Measurements from ENCODE around the gene PTPRN2.

Gene PTPRN2

DNA sequence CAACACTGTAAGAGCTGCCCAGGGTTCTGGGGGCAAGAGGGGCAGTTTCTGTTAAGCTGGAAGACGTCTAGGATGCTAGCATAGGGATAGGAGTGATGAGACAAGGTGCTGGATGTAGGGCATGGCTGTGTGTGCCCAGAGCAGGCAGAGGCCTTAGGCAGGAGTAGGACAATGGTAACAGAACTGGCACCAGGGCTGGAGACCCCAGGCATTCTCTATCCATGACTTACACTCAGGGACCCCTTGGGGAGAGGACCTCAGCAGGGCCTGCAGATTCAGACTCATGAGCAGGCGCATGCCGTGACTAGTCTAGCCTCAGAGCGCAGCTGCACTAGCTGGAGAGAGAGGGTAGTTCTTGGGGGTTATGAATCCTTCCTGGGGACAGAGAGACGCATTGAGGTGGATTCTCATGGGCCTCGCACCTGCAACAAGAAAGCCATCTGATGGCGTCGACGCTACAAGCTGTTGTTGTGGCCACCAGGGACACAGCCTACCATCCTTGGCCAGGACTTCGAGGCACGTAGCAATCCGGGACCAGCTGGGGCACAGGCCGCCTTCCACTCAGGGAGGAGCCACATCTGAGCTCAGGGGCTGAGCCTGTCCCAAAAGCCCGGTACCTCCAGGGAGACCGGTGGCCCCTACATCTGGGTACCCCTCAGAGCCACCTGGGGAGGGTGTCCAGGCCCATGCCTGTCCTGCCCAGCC is 474.1 kb downstream of the PTPRN2 start:
- peaks cover 0 to 2% of the 10 kb centered on the region in 2 donors for H3K4me1 ChIP-seq (ENCODE audit: control insufficient read depth in 2 of 2, insufficient read depth in 1 of 2, low read depth in 1 of 2, low read length in 2 of 2)
- H3K18ac ChIP-seq (ENCODE audit: low read length): peak overlapping the region; percentile 24
- H3K9ac ChIP-seq (ENCODE audit: low read depth, low read length, poor library complexity): peak overlapping the region; percentile 2
- H2BK120ac ChIP-seq (ENCODE audit: low read depth, low read length): no peak overlapping the region
- WGBS, 2 donors (ENCODE audit: extremely low coverage in 2 of 2, insufficient read length in 2 of 2, insufficient replicate concordance in 1 of 2): no CpG with 5 or more reads among the region's 15 CpGs
- H2AFZ ChIP-seq (ENCODE audit: low read length): no peak overlapping the region
- H3K4me3 ChIP-seq (ENCODE audit: low read length in 2 of 2): no peak overlapping the region
- no peak overlapping the region for H4K8ac ChIP-seq (ENCODE audit: low read depth, low read length)
- peaks cover 0 to 14% of the 10 kb centered on the region in 2 donors for H3K9me3 ChIP-seq (replicated peaks in 1 of 2; ENCODE audit: control insufficient read depth in 2 of 2, insufficient read depth in 1 of 2, low read depth in 1 of 2, low read length in 2 of 2)
- no peak overlapping the region for H2BK12ac ChIP-seq (ENCODE audit: low read length)
- H3K27ac ChIP-seq (replicated peaks; ENCODE audit: low read length): no peak overlapping the region
- no peak overlapping the region for H3K4ac ChIP-seq (ENCODE audit: low read length)
- no peak overlapping the region for H3K4me2 ChIP-seq (ENCODE audit: insufficient read depth, low read length, poor library complexity, severe bottlenecking)
- H2BK5ac ChIP-seq (ENCODE audit: low read length): no peak overlapping the region
- no peak overlapping the region for H2BK15ac ChIP-seq (ENCODE audit: low read length)
- H3K79me1 ChIP-seq (ENCODE audit: low read depth, low read length): no peaks in the 10 kb centered on the region
- no peak for DNase-seq (ENCODE audit: low spot score)
- no peaks in the 10 kb centered on the region for H3K36me3 ChIP-seq (replicated peaks in 1 of 2; ENCODE audit: control insufficient read depth in 2 of 2, insufficient read depth in 2 of 2, low read length in 2 of 2)
- peak overlapping the region; percentile 47 for H3K23ac ChIP-seq (ENCODE audit: low read depth, low read length, poor library complexity)
- H3K27me3 ChIP-seq (ENCODE audit: control insufficient read depth in 3 of 3, insufficient read depth in 3 of 3, low read depth in 1 of 3, low read length in 3 of 3): no peaks in the 10 kb centered on the region
- H4K91ac ChIP-seq (ENCODE audit: low read depth, low read length, poor library complexity): no peak overlapping the region
- H3K14ac ChIP-seq (ENCODE audit: low read length): no peak overlapping the region
- no peak overlapping the region for H2AK5ac ChIP-seq (ENCODE audit: low read depth, low read length)

DNA sequence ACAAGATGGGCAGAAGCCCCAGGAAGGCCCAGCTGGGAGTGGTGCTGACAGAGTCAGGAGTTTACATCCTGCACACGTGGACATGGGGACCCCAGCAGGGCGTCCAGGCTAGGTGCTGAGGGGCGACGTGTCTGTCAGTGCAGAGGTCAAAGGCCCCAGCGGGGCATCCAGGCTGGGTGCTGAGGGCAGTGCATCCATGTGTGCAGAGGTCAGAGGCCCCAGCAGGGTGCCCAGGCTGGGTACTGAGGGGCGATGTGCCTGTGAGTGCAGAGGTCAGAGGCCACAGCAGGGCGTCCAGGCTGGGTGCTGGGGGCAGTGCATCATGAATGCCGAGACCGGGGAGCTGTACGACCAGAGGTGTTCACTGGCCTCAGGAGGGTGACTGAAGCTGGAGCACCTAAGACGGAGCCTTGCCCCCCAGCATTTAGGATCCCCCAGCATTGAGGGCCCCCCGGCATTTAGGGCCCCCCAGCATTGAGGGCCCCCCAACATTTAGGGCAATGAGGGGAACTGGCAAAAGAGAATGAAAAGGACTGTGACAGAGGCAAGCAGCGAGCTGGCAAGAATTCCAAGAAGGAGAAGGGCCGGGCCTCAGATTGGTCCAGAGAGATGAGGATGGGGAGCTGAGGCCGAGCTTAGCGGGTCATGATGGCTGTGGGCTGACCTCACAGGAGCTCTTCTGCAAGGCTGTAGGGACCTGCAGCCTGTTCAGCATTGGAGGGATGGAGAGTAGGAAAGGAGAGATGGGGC is 474.9 kb downstream of the PTPRN2 start:
- Histone ChIP-seq H3K9me3 (replicated peaks in 1 of 2; ENCODE audit: control insufficient read depth in 2 of 2, insufficient read depth in 1 of 2, low read depth in 1 of 2, low read length in 2 of 2) (peaks cover 0 to 17% of the 10 kb centered on the region in 2 donors), H3K4me1 (ENCODE audit: control insufficient read depth in 2 of 2, insufficient read depth in 1 of 2, low read depth in 1 of 2, low read length in 2 of 2) (peaks cover 0 to 2% of the 10 kb centered on the region in 2 donors), H3K4ac (ENCODE audit: low read length) (no peak overlapping the region), H2AK5ac (ENCODE audit: low read depth, low read length) (no peak overlapping the region), H4K91ac (ENCODE audit: low read depth, low read length, poor library complexity) (no peak overlapping the region), H2BK15ac (ENCODE audit: low read length) (no peak overlapping the region), H3K9ac (ENCODE audit: low read depth, low read length, poor library complexity) (peak overlapping the region; percentile 2), H3K14ac (ENCODE audit: low read length) (no peak overlapping the region), H2BK120ac (ENCODE audit: low read depth, low read length) (no peak overlapping the region), H3K79me1 (ENCODE audit: low read depth, low read length) (no peaks in the 10 kb centered on the region), H4K8ac (ENCODE audit: low read depth, low read length) (no peak overlapping the region), H2BK12ac (ENCODE audit: low read length) (no peak overlapping the region), H3K27ac (replicated peaks; ENCODE audit: low read length) (no peak overlapping the region), H2BK5ac (ENCODE audit: low read length) (no peak overlapping the region), H3K27me3 (ENCODE audit: control insufficient read depth in 3 of 3, insufficient read depth in 3 of 3, low read depth in 1 of 3, low read length in 3 of 3) (no peaks in the 10 kb centered on the region), H3K4me3 (ENCODE audit: low read length in 2 of 2) (no peak overlapping the region), H3K36me3 (replicated peaks in 1 of 2; ENCODE audit: control insufficient read depth in 2 of 2, insufficient read depth in 2 of 2, low read length in 2 of 2) (no peaks in the 10 kb centered on the region), H3K4me2 (ENCODE audit: insufficient read depth, low read length, poor library complexity, severe bottlenecking) (no peak overlapping the region), H2AFZ (ENCODE audit: low read length) (no peak overlapping the region), H3K23ac (ENCODE audit: low read depth, low read length, poor library complexity) (peak overlapping the region; percentile 8), H3K18ac (ENCODE audit: low read length) (no peak overlapping the region)
- whole genome bisulfite sequencing, 2 donors (ENCODE audit: extremely low coverage in 2 of 2, insufficient read length in 2 of 2, insufficient replicate concordance in 1 of 2): no CpG with 5 or more reads among the region's 16 CpGs
- DNase-seq (ENCODE audit: low spot score): no peak

DNA sequence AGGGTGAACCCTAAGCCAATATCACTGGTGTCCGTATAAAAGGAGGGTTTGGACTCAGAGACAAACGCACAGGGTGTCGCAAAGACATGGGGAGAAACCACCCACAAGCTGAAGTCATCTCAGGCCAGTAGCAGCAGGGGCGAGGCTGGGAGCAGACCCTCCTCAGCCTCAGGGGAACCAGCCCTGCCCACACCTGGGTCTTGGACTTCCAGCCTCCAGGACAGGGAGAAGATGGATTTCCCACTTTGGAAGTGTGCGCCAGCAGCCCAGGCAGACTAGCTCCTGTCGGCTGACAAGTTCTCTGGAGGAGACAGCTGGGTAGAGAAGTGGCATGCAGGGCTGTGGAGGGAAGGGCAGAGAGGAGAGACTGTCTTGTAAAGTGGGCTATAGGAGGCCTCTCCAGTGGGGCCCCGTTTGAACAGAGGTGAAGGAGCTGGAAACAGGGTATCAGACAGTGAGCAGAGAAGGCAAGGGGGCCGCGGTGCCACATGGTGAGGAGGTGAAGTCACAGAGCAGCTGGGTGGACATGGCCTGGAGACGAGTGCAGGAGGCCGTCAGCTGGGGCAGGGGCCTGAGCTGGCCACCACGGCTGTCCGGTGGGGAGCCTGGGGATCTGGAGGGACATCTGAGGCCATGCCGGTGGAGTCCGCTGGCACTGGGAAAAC is 475.6 kb downstream of the PTPRN2 start:
- Histone ChIP-seq H3K9ac (ENCODE audit: low read depth, low read length, poor library complexity) (no peak overlapping the region), H3K18ac (ENCODE audit: low read length) (no peak overlapping the region), H3K4me3 (ENCODE audit: low read length in 2 of 2) (no peak overlapping the region), H3K4me1 (ENCODE audit: control insufficient read depth in 2 of 2, insufficient read depth in 1 of 2, low read depth in 1 of 2, low read length in 2 of 2) (peaks cover 0 to 2% of the 10 kb centered on the region in 2 donors), H4K91ac (ENCODE audit: low read depth, low read length, poor library complexity) (no peak overlapping the region), H3K79me1 (ENCODE audit: low read depth, low read length) (no peaks in the 10 kb centered on the region), H2BK120ac (ENCODE audit: low read depth, low read length) (no peak overlapping the region), H2BK5ac (ENCODE audit: low read length) (no peak overlapping the region), H3K27ac (replicated peaks; ENCODE audit: low read length) (no peak overlapping the region), H2AK5ac (ENCODE audit: low read depth, low read length) (no peak overlapping the region), H2AFZ (ENCODE audit: low read length) (no peak overlapping the region), H3K23ac (ENCODE audit: low read depth, low read length, poor library complexity) (peak overlapping the region; percentile 8), H2BK12ac (ENCODE audit: low read length) (no peak overlapping the region), H3K27me3 (ENCODE audit: control insufficient read depth in 3 of 3, insufficient read depth in 3 of 3, low read depth in 1 of 3, low read length in 3 of 3) (no peaks in the 10 kb centered on the region), H3K14ac (ENCODE audit: low read length) (no peak overlapping the region), H4K8ac (ENCODE audit: low read depth, low read length) (no peak overlapping the region), H3K4ac (ENCODE audit: low read length) (no peak overlapping the region), H3K4me2 (ENCODE audit: insufficient read depth, low read length, poor library complexity, severe bottlenecking) (no peak overlapping the region), H3K9me3 (replicated peaks in 1 of 2; ENCODE audit: control insufficient read depth in 2 of 2, insufficient read depth in 1 of 2, low read depth in 1 of 2, low read length in 2 of 2) (peaks cover 0 to 17% of the 10 kb centered on the region in 2 donors), H3K36me3 (replicated peaks in 1 of 2; ENCODE audit: control insufficient read depth in 2 of 2, insufficient read depth in 2 of 2, low read length in 2 of 2) (no peaks in the 10 kb centered on the region), H2BK15ac (ENCODE audit: low read length) (no peak overlapping the region)
- no CpG with 5 or more reads among the region's 15 CpGs for WGBS, 2 donors (ENCODE audit: extremely low coverage in 2 of 2, insufficient read length in 2 of 2, insufficient replicate concordance in 1 of 2)
- no peak for DNase-seq (ENCODE audit: low spot score)
